Gastroesophageal sphincter (tissue), 3 donors: ENCODE measurements around the gene GFRA3.

Experiments
- EP300 ChIP-seq: sonication (generic); formaldehyde crosslinking; IDR thresholded peaks from one replicate; pipeline ENCODE4 v1.6.1; 2017; ENCODE audit warnings: antibody characterized with exemption, mild to moderate bottlenecking
- POLR2A ChIP-seq, 2 donors: fragments of 450-650 bp; IDR thresholded peaks; one replicate each; pipeline ENCODE4 v1.6.1; 2017; ENCODE audit warnings: antibody characterized with exemption in 2 of 2, mild to moderate bottlenecking in 2 of 2, moderate library complexity in 1 of 2
- POLR2AphosphoS5 ChIP-seq: sonication (generic); formaldehyde crosslinking; IDR thresholded peaks from one replicate; pipeline ENCODE4 v1.6.1; 2017; ENCODE audit warnings: antibody characterized with exemption
- TF ChIP-seq, protein P1 (sequence below), 4 experiments: fragments of 200-600 bp in 2 of 4; fragments of 450-650 bp in 2 of 4; sonication (generic) in 1 of 4; IDR thresholded peaks; one replicate each; pipeline ENCODE4 v1.5.1; 2017 to 2019; ENCODE audit warnings: antibody characterized with exemption in 4 of 4, mild to moderate bottlenecking in 2 of 4, moderate library complexity in 2 of 4

DNA sequence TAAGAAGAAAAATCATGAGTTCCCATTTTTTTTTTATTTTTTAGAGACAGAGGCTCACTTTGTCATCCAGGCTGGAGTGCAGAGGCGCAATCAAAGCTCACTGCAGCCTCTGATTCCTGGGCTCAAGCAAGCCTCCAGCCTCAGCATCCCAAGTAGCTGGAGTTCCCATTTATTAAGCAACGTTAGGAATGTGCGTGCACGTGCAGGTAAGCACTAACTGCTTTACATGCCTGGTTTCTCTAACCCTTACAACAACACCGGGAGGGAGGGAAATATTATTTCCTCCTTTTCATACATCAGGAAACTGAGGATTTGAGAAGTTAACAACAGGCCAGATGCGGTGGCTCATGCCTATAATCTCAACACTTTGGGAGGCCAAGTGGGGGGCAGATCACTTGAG is 45.0 kb downstream of the GFRA3 start:
- TF ChIP-seq, protein P1, sequence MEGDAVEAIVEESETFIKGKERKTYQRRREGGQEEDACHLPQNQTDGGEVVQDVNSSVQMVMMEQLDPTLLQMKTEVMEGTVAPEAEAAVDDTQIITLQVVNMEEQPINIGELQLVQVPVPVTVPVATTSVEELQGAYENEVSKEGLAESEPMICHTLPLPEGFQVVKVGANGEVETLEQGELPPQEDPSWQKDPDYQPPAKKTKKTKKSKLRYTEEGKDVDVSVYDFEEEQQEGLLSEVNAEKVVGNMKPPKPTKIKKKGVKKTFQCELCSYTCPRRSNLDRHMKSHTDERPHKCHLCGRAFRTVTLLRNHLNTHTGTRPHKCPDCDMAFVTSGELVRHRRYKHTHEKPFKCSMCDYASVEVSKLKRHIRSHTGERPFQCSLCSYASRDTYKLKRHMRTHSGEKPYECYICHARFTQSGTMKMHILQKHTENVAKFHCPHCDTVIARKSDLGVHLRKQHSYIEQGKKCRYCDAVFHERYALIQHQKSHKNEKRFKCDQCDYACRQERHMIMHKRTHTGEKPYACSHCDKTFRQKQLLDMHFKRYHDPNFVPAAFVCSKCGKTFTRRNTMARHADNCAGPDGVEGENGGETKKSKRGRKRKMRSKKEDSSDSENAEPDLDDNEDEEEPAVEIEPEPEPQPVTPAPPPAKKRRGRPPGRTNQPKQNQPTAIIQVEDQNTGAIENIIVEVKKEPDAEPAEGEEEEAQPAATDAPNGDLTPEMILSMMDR (IDR thresholded peaks at IDR 0.05) = no peak
- TF ChIP-seq POLR2A (IDR thresholded peaks at IDR 0.05) (no peak), POLR2AphosphoS5 (no peak), EP300 (no peak)
